GM23248 (cell line): ENCODE data around the gene MYZAP.

ENCODE experiments used
- EZH2 ChIP-seq: fragments of 200-600 bp; sonication (generic); IDR thresholded peaks from 2 replicates; pipeline ENCODE4 v1.6.1; 2018; ENCODE audit warnings: antibody characterized with exemption, mild to moderate bottlenecking; ENCODE audit not compliant: insufficient read depth, poor library complexity, severe bottlenecking
- EZH2phosphoT487 ChIP-seq: fragments of 200-600 bp; sonication (generic); IDR thresholded peaks from 2 replicates; pipeline ENCODE4 v1.6.1; 2018; ENCODE audit warnings: antibody characterized with exemption, moderate library complexity, mild to moderate bottlenecking, low read depth; ENCODE audit not compliant: insufficient read depth

DNA sequence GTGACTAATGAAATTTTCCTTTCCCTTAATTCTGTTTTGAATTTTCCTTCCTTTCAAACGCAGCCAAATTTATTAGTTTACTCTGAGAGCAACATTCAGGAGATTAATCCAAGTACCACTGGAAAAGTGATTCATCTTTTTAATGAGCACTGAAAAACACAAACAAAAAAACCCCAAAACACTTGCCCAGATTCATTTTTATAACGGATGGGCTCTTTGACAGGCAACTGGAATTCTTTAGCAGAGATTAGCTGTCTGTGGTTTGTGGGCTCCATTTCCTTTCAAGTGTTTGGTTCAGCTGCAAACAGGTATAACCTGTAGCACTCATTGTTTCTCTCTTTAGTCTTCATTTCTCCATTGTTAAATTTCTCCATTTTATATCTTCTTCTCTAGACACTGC is 111.7 kb downstream of the MYZAP start:
- no peak for TF ChIP-seq EZH2
- TF ChIP-seq EZH2phosphoT487: no peak
